Left renal pelvis (tissue), 4 donors: ENCODE data around the gene SH3RF1. TPM values are rescaled to one million over a fixed set of nuclear protein-coding genes. Genes with fewer than 3 reads are reported as not detected.

Experiments
- DNase-seq, 4 donors: peaks; one replicate each; pipeline ENCODE4 v3.0.0-alpha.2; 2013; ENCODE audit warnings: low read depth in 4 of 4, low spot score in 3 of 4
- polyA plus RNA-seq, 4 donors: library from polyadenylated mRNA; unstranded; fragments of 120-200 nt; gene quantifications; one replicate each; pipeline ENCODE4 v1.2.1, GENCODE V29; 2013; ENCODE audit not compliant: insufficient read length in 4 of 4

The SH3RF1 gene
- polyA plus RNA-seq, 4 donors: 10.1 to 35.9 (median 29.1) TPM

GRCh38 chr4:169253113-169253671 is 17.6 kb downstream of the SH3RF1 start:
- DNase-seq: no peak

GRCh38 chr4:169252339-169253112 is 18.2 kb downstream of the SH3RF1 start:
- no peak for DNase-seq

- DNase-seq: no peak
Observed at GRCh38 chr4:169251291-169252235, 19.2 kb downstream of the SH3RF1 start.

- no peak for DNase-seq
Observed at GRCh38 chr4:169250796-169251195, 20.0 kb downstream of the SH3RF1 start.

- no peak for DNase-seq
Observed at GRCh38 chr4:169249999-169250398, 20.8 kb downstream of the SH3RF1 start.

GRCh38 chr4:169249214-169249973 is 21.4 kb downstream of the SH3RF1 start:
- DNase-seq: no peak

GRCh38 chr4:169248645-169249044 is 22.1 kb downstream of the SH3RF1 start:
- DNase-seq: no peak

- DNase-seq: no peak
Observed at GRCh38 chr4:169246957-169247396, 23.8 kb downstream of the SH3RF1 start.

- no peak for DNase-seq
Observed at GRCh38 chr4:169246279-169246678, 24.5 kb downstream of the SH3RF1 start.

- DNase-seq: no peak
Observed at GRCh38 chr4:169245061-169245460, 25.7 kb downstream of the SH3RF1 start.

GRCh38 chr4:169243825-169244609 is 26.7 kb downstream of the SH3RF1 start:
- DNase-seq: no peak

- no peak for DNase-seq
Observed at GRCh38 chr4:169241464-169241863, 29.3 kb downstream of the SH3RF1 start.

- DNase-seq: no peak
Observed at GRCh38 chr4:169239221-169239905, 31.4 kb downstream of the SH3RF1 start.

GRCh38 chr4:169238445-169238844 is 32.3 kb downstream of the SH3RF1 start:
- no peak for DNase-seq

- no peak for DNase-seq
Observed at GRCh38 chr4:169236873-169237626, 33.7 kb downstream of the SH3RF1 start.

GRCh38 chr4:169236078-169236477 is 34.7 kb downstream of the SH3RF1 start:
- DNase-seq: no peak

- no peak for DNase-seq
Observed at GRCh38 chr4:169234137-169234855, 36.5 kb downstream of the SH3RF1 start.

GRCh38 chr4:169233691-169234090 is 37.1 kb downstream of the SH3RF1 start:
- DNase-seq: no peak
